A549 (cell line): ENCODE measurements around the gene DUS2. TPM values are rescaled to one million over a fixed set of nuclear protein-coding genes. Genes with fewer than 3 reads are reported as not detected.
A peak's percentile ranks its signal among the peaks of the same experiment; 100 is the strongest.
"Not testable (repeated sequence)": the region's sequence is repeated elsewhere in the genome, so short reads cannot be mapped to it uniquely, and the experiment has no call there.

ENCODE experiments used
- ATAC-seq, 2 experiments: fragments of 200-7000 bp in 1 of 2; fragments of >200 bp in 1 of 2; cut with Nextera tagmentation in 1 of 2; cut with Tn5 transposase in 1 of 2; 3 replicates each; pipeline versions ENCODE4 v1.8.0 to v1.9.1; 2018 to 2020; ENCODE audit warnings: mild to moderate bottlenecking in 1 of 2, moderate library complexity in 1 of 2
- CTCF ChIA-PET: fragments of 300-600 bp; sonication (Branson Sonifier 250); formaldehyde crosslinking; extraction: SDS; loops from one replicate; lab custom pipeline; 2021; ENCODE audit warnings: antibody characterized with exemption, inconsistent platforms; lab: Yijun Ruan, JAX
- POLR2A ChIA-PET: fragments of 350-600 bp; formaldehyde crosslinking; extraction: SDS; loops from one replicate; lab custom pipeline; 2021; ENCODE audit warnings: antibody characterized with exemption, inconsistent platforms; lab: Yijun Ruan, JAX
- DNase-seq, 2 experiments: peaks; one replicate each; pipeline versions ENCODE4 v3.0.0 to v3.0.0-alpha.2; 2011 to 2016; ENCODE audit warnings: low read depth in 1 of 2, low spot score in 1 of 2
- FAIRE-seq: peaks from 2 replicates; lab custom pipeline; 2011; peaks lifted over from hg19 to GRCh38; lab: Jason Lieb, UNC
- H3K27ac ChIP-seq, 2 experiments: fragments of >200 bp; sonication (Bioruptor Twin); formaldehyde crosslinking; 3 replicates each; pipeline ENCODE4 v1.5.1; 2016 to 2017
- H3K4me1 ChIP-seq: fragments of >200 bp; sonication (Bioruptor Twin); formaldehyde crosslinking; 3 replicates; pipeline ENCODE4 v1.6.1; 2016
- H3K4me2 ChIP-seq: fragments of >200 bp; sonication (Bioruptor Twin); formaldehyde crosslinking; 3 replicates; pipeline ENCODE4 v1.6.1; 2016
- H3K4me3 ChIP-seq: fragments of >200 bp; sonication (Bioruptor Twin); formaldehyde crosslinking; 3 replicates; pipeline ENCODE4 v1.5.1; 2016
- H3K9me3 ChIP-seq: fragments of >200 bp; sonication (Bioruptor Twin); formaldehyde crosslinking; 3 replicates; pipeline ENCODE4 v1.6.1; 2016
- ATOH8 ChIP-seq: fragments of 250-450 bp; sonication (Bioruptor Pico); IDR thresholded peaks from 2 replicates; pipeline ENCODE4 v1.5.0; 2020; ENCODE audit warnings: low read depth, mild to moderate bottlenecking, moderate library complexity
- BHLHE40 ChIP-seq: IDR thresholded peaks from 2 replicates; pipeline ENCODE4 v1.6.1; 2012; ENCODE audit warnings: low read depth, low read length, inconsistent platforms
- CBX2 ChIP-seq: fragments of 200-600 bp; sonication (generic); IDR thresholded peaks from 2 replicates; pipeline ENCODE4 v1.6.1; 2016; ENCODE audit warnings: low read depth, mild to moderate bottlenecking, borderline replicate concordance
- CEBPB ChIP-seq, 2 experiments: fragments of >200 bp in 1 of 2; sonication (Bioruptor Twin) in 1 of 2; formaldehyde crosslinking in 1 of 2; IDR thresholded peaks; 2 replicates each; pipeline ENCODE4 v1.6.1; 2012 to 2016
- E2F6 ChIP-seq: IDR thresholded peaks from 2 replicates; pipeline ENCODE4 v1.6.1; 2012; ENCODE audit warnings: low read depth, borderline replicate concordance
- GATA3 ChIP-seq: IDR thresholded peaks from 2 replicates; pipeline ENCODE4 v1.6.1; 2012; ENCODE audit warnings: borderline replicate concordance
- HDAC2 ChIP-seq: fragments of 200-600 bp; sonication (generic); IDR thresholded peaks from 2 replicates; pipeline ENCODE4 v1.6.1; 2016
- HOXB13 ChIP-seq: fragments of 250-450 bp; sonication (Bioruptor Pico); IDR thresholded peaks from 2 replicates; pipeline ENCODE4 v1.5.0; 2020; ENCODE audit warnings: low read depth, mild to moderate bottlenecking, moderate library complexity
- JUNB ChIP-seq: fragments of >200 bp; sonication (Bioruptor Twin); formaldehyde crosslinking; IDR thresholded peaks from 2 replicates; pipeline ENCODE4 v1.6.1; 2016
- KDM5A ChIP-seq: fragments of 200-600 bp; sonication (generic); IDR thresholded peaks from 2 replicates; pipeline ENCODE4 v1.6.1; 2016; ENCODE audit warnings: antibody characterized with exemption, mild to moderate bottlenecking
- MYC ChIP-seq: IDR thresholded peaks from 2 replicates; pipeline ENCODE4 v1.6.1; 2012; ENCODE audit warnings: mild to moderate bottlenecking, inconsistent platforms, low read length, improper control_type of control experiment, borderline replicate concordance
- NFE2L2 ChIP-seq: fragments of 150-350 bp; conservative IDR thresholded peaks from 2 replicates; pipeline ENCODE4 v1.6.1; 2014; ENCODE audit warnings: low read length
- NR3C1 ChIP-seq: fragments of >200 bp; sonication (Bioruptor Twin); formaldehyde crosslinking; IDR thresholded peaks from 3 replicates; pipeline ENCODE4 v1.6.1; 2017
- RNF2 ChIP-seq: fragments of 200-600 bp; sonication (generic); IDR thresholded peaks from 2 replicates; pipeline ENCODE4 v1.6.1; 2016; ENCODE audit warnings: low read depth, mild to moderate bottlenecking, antibody characterized with exemption, moderate library complexity, borderline replicate concordance
- SMC3 ChIP-seq: fragments of >200 bp; sonication (Bioruptor Twin); formaldehyde crosslinking; IDR thresholded peaks from 3 replicates; pipeline ENCODE4 v1.6.1; 2018; ENCODE audit warnings: inconsistent platforms
- TP53 ChIP-seq: fragments of 250-450 bp; sonication (Bioruptor Pico); IDR thresholded peaks from 2 replicates; pipeline ENCODE4 v1.5.0; 2021; ENCODE audit warnings: mild to moderate bottlenecking, moderate library complexity
- WGBS: methylation state at CpG from one replicate; pipeline ENCODE4 v1.1.6; 2017; ENCODE audit errors: missing lambda C conversion rate; 5-methylcytosine and 5-hydroxymethylcytosine counted together
- polyA plus RNA-seq, 4 experiments: library from polyadenylated mRNA; depleted of rRNA in 3 of 4; stranded (reverse); fragments of >200 nt; fragmentation: RNase III in 1 of 4; extraction: RNeasy Plus Mini Kit Qiagen cat#74134 plus additional on column Dnase treatment in 1 of 4; gene quantifications; 2 replicates in 3 of 4; 3 replicates in 1 of 4; pipeline ENCODE4 v1.2.3, GENCODE V29; 2011 to 2017
- TF ChIP-seq, protein P1 (sequence below): fragments of >200 bp; sonication (Bioruptor Twin); formaldehyde crosslinking; IDR thresholded peaks from 2 replicates; pipeline ENCODE4 v1.6.1; 2016
- TF ChIP-seq, protein P2 (sequence below): fragments of >200 bp; sonication (Bioruptor Twin); formaldehyde crosslinking; IDR thresholded peaks from 3 replicates; pipeline ENCODE4 v1.6.1; 2016
- TF ChIP-seq, protein P3 (sequence below): fragments of 450-650 bp; IDR thresholded peaks from 2 replicates; pipeline ENCODE4 v1.6.1; 2014; ENCODE audit warnings: antibody characterized with exemption

Gene DUS2
- polyA plus RNA-seq, 2 of the 4 experiments (the other 2 are of a cell fraction) = 20.8 to 21.5 TPM

DNA sequence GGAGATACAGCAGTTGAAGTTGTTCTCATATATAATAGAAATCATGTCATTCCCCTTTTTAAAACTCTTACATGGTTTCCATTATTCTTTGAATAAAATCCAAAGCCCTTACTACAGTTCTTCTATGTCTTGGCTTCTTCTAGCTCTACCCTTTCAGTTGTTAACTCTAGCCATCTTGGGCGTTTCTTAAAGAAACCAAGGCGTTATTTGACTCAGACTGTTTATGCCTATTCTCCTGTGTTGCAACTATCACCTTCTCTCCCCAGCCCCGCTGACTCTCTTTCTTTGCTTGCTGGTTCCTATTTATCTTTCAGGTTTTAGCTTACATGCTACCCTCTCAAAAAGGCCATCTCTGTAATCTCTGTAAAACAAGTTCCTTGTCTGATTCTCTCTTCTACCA is 94.8 kb downstream of the DUS2 start (continued):
- TF ChIP-seq HDAC2 (no peak), ATOH8 (CRISPR knock-in tag) (no peak), HOXB13 (CRISPR knock-in tag) (no peak)
- TF ChIP-seq, protein P1, sequence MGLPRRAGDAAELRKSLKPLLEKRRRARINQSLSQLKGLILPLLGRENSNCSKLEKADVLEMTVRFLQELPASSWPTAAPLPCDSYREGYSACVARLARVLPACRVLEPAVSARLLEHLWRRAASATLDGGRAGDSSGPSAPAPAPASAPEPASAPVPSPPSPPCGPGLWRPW = no peak

- ATAC-seq, POLR2A ChIA-PET, H3K27ac ChIP-seq, H3K4me2 ChIP-seq, FAIRE-seq, H3K9me3 ChIP-seq, DNase-seq, H3K4me3 ChIP-seq, H3K4me1 ChIP-seq: not testable (repeated sequence)
- 96% methylated on average over 13 of the region's 13 CpGs for WGBS
- CTCF ChIA-PET = interaction anchor here (1.2 kb wide), 2 partner anchors 19 to 143 kb away, joined by 3 to 7 read pairs; no protein-coding TSS in a partner anchor
Observed at GRCh38 chr16:68118954-68119353, 95.9 kb downstream of the DUS2 start.

GRCh38 chr16:68120496-68120895 is 97.4 kb downstream of the DUS2 start:
- H3K4me2 ChIP-seq, H3K27ac ChIP-seq, H3K9me3 ChIP-seq, DNase-seq, H3K4me1 ChIP-seq, CTCF ChIA-PET, ATAC-seq, H3K4me3 ChIP-seq, FAIRE-seq: not testable (repeated sequence)
- TF ChIP-seq CEBPB (IDR thresholded peaks at IDR 0.05) = peak in 1 of 2 experiments; percentile 60; a peak in 2 of 4 replicates
- WGBS = 81% methylated on average over 5 of the region's 5 CpGs
- POLR2A ChIA-PET = interaction anchor here (0.7 kb wide), 1 partner anchor 191 kb away, joined by 5 read pairs; no protein-coding TSS in a partner anchor

DNA sequence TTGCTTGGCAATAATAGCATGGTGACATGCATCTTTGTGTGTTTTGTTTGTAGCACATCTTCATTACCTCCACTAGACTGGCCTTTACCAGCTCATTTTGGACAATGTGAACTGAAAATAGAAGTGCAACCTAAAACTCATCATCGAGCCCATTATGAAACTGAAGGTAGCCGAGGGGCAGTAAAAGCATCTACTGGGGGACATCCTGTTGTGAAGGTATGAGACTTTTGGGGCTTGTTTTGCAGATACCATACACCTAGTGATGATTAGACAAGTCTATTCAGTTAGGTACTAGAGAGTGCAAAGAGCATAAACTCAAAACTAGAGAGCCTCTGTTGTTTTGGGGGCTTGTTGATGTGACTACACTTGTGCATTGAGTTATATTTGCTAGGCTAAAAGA is 103.3 kb downstream of the DUS2 start:
- FAIRE-seq = no peak
- H3K4me3 ChIP-seq = no peak overlapping the region
- H3K27ac ChIP-seq = no peak overlapping the region
- no peak for TF ChIP-seq NFE2L2
- TF ChIP-seq JUNB = no peak
- TF ChIP-seq CBX2 = no peak
- no peak for TF ChIP-seq TP53 (CRISPR knock-in tag)
- no peak for TF ChIP-seq E2F6
- no peak for TF ChIP-seq KDM5A
- TF ChIP-seq RNF2 = no peak
- TF ChIP-seq GATA3 = no peak
- TF ChIP-seq NR3C1 = no peak
- TF ChIP-seq BHLHE40 = no peak
- TF ChIP-seq, protein P2, sequence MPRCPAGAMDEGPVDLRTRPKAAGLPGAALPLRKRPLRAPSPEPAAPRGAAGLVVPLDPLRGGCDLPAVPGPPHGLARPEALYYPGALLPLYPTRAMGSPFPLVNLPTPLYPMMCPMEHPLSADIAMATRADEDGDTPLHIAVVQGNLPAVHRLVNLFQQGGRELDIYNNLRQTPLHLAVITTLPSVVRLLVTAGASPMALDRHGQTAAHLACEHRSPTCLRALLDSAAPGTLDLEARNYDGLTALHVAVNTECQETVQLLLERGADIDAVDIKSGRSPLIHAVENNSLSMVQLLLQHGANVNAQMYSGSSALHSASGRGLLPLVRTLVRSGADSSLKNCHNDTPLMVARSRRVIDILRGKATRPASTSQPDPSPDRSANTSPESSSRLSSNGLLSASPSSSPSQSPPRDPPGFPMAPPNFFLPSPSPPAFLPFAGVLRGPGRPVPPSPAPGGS = no peak
- no peak for TF ChIP-seq MYC
- TF ChIP-seq, protein P3, sequence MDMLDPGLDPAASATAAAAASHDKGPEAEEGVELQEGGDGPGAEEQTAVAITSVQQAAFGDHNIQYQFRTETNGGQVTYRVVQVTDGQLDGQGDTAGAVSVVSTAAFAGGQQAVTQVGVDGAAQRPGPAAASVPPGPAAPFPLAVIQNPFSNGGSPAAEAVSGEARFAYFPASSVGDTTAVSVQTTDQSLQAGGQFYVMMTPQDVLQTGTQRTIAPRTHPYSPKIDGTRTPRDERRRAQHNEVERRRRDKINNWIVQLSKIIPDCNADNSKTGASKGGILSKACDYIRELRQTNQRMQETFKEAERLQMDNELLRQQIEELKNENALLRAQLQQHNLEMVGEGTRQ = no peak
- TF ChIP-seq SMC3 = no peak
- TF ChIP-seq HDAC2 = no peak
- TF ChIP-seq, all 56 proteins: peak for 0
- H3K4me1 ChIP-seq = peaks cover 8% of the 10 kb centered on the region; the same call in 1 of the 3 replicates
- H3K4me2 ChIP-seq = no peak overlapping the region
- ATAC-seq (no peak), DNase-seq (no peak)
- CTCF ChIA-PET = interaction anchor here (1.2 kb wide), 1 partner anchor 104 kb away, joined by 3 read pairs; no protein-coding TSS in a partner anchor
- 96% methylated on average over 2 of the region's 2 CpGs for WGBS
- no peaks in the 10 kb centered on the region for H3K9me3 ChIP-seq
- POLR2A ChIA-PET = no interaction called here
